Measurements from ENCODE around the gene ZHX3. TPM values are rescaled to one million over a fixed set of nuclear protein-coding genes. Genes with fewer than 3 reads are reported as not detected.
A peak's percentile ranks its signal among the peaks of the same experiment; 100 is the strongest.

Gene ZHX3
- total and polyA plus RNA-seq, 2 of the 13 experiments (the other 11 are each of a cell fraction or from before 2014, with no cell fraction given), result 8.4 to 11.7 TPM

DNA sequence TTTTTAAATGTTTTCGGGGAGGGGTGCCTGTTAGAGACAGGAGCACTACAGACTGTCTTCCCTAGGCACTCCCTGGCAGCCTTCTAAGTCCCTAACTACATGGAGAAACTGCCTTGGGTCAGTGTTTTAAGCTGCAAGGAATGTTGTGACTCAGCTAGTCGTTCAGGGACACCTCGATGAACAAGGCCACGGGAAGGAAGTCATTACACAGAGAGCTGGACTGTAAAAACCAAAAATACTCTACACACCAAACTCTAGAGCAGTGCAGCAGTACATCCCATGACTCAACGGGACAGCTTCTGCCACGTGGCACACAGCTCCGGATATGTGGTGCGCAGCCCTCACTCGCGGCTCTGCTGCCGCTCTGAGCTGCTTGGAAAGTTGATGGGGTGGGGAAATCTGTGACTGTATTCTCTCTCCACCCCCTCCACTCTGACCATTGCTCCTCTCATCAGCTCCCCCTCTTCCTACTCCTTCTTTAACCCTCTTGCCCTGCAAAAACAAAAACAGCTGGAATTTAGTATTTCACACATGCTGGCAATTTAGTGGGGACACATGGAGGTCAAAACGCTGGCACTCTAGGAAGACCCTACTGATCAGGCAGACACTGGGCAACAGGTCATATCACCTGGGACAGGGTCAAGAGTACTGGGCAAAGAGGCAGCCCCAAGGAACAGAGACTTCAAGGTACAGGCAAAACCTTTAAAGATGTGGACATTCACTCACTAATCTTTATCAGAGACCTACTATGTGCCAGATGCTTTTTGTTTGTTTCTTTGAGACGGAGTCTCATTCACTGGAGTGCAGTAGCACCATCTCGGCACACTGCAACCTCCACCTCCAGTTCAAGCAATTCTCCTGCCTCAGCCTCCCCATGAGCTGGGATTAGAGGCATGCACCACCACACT, 12.2 kb upstream of the ZHX3 start (continued):
- no peak for TF ChIP-seq ZNF770 (CRISPR knock-in tag; IDR thresholded peaks at IDR 0.05)
- TF ChIP-seq MAFF (IDR thresholded peaks at IDR 0.05; ENCODE audit: low read depth, low read length), result no peak
- no peak for TF ChIP-seq ZNF180 (CRISPR knock-in tag; IDR thresholded peaks at IDR 0.05; ENCODE audit: borderline replicate concordance, low read depth)
- TF ChIP-seq ELF1 (CRISPR knock-in tag; IDR thresholded peaks at IDR 0.05), result no peak
- no peak for TF ChIP-seq ZBTB37 (CRISPR knock-in tag; IDR thresholded peaks at IDR 0.05)
- peak; percentile 61; the same call in 1 of the 2 replicates for TF ChIP-seq ZNF350 (CRISPR knock-in tag; IDR thresholded peaks at IDR 0.05; ENCODE audit: borderline replicate concordance, low read depth)
- no peak for TF ChIP-seq NPAS2 (CRISPR knock-in tag; IDR thresholded peaks at IDR 0.05; ENCODE audit: borderline replicate concordance)
- TF ChIP-seq SP2 (CRISPR knock-in tag; IDR thresholded peaks at IDR 0.05), result no peak
- TF ChIP-seq RBM39 (IDR thresholded peaks at IDR 0.05; ENCODE audit: low read depth, low read length, poor library complexity, severe bottlenecking), result no peak
- no peak for TF ChIP-seq ZNF460 (CRISPR knock-in tag; IDR thresholded peaks at IDR 0.05; ENCODE audit: borderline replicate concordance)
- TF ChIP-seq ZNF678 (CRISPR knock-in tag; IDR thresholded peaks at IDR 0.05), result no peak
- TF ChIP-seq NR2C2 (CRISPR knock-in tag; IDR thresholded peaks at IDR 0.05; ENCODE audit: borderline replicate concordance), result no peak
- TF ChIP-seq ZNF710 (CRISPR knock-in tag; IDR thresholded peaks at IDR 0.05; ENCODE audit: borderline replicate concordance), result no peak; the same call in 1 of the 2 replicates
- TF ChIP-seq MED1 (CRISPR knock-in tag; IDR thresholded peaks at IDR 0.05), result peak; percentile 69
- peak; percentile 90 for TF ChIP-seq ZSCAN9 (CRISPR knock-in tag; IDR thresholded peaks at IDR 0.05; ENCODE audit: borderline replicate concordance)
- 0 out of 2 replicates have a peak, but pooled peaks have one; percentile 35 for TF ChIP-seq ZFY (CRISPR knock-in tag; IDR thresholded peaks at IDR 0.05)
- no peak for TF ChIP-seq ZNF660 (CRISPR knock-in tag; IDR thresholded peaks at IDR 0.05; ENCODE audit: borderline replicate concordance, low read depth)
- peak; percentile 92 for TF ChIP-seq DNMT3B (CRISPR knock-in tag; conservative IDR thresholded peaks at IDR 0.05)
- TF ChIP-seq ZBTB20 (CRISPR knock-in tag; IDR thresholded peaks at IDR 0.05; ENCODE audit: borderline replicate concordance, low read depth), result no peak
